Stimulated activated CD4-positive, alpha-beta T cell treated with anti-CD3 and anti-CD28 coated beads, TNF-alpha, amount 100 ng/mL, for 24 hours (primary cell): Measurements from ENCODE around the gene KCTD16.

Experiments
- DNase-seq, 3 experiments: peaks; one replicate each; pipeline ENCODE4 v3.0.0-alpha.2; 2020; ENCODE audit warnings: low read depth in 3 of 3

Gene KCTD16

GRCh38 chr5:144333336-144333920, 162.8 kb downstream of the KCTD16 start:
- DNase-seq, result no peak

- no peak for DNase-seq
Measured at GRCh38 chr5:144335561-144335960, 164.9 kb downstream of the KCTD16 start.

- DNase-seq, result no peak
Measured at GRCh38 chr5:144336191-144336961, 165.7 kb downstream of the KCTD16 start.

GRCh38 chr5:144352330-144352729, 181.7 kb downstream of the KCTD16 start:
- DNase-seq, result no peak

- no peak for DNase-seq
Measured at GRCh38 chr5:144352732-144353317, 182.2 kb downstream of the KCTD16 start.

GRCh38 chr5:144356489-144356888, 185.8 kb downstream of the KCTD16 start:
- no peak for DNase-seq

- no peak for DNase-seq
Measured at GRCh38 chr5:144361406-144361805, 190.7 kb downstream of the KCTD16 start.

GRCh38 chr5:144365885-144366284, 195.2 kb downstream of the KCTD16 start:
- no peak for DNase-seq

- no peak for DNase-seq
Measured at GRCh38 chr5:144367991-144368390, 197.3 kb downstream of the KCTD16 start.

- DNase-seq, result no peak
Measured at GRCh38 chr5:144368556-144368955, 197.9 kb downstream of the KCTD16 start.

- DNase-seq, result no peak
Measured at GRCh38 chr5:144369006-144369405, 198.3 kb downstream of the KCTD16 start.

GRCh38 chr5:144370273-144370672, 199.6 kb downstream of the KCTD16 start:
- DNase-seq, result no peak

- DNase-seq, result no peak
Measured at GRCh38 chr5:144374637-144375036, 204.0 kb downstream of the KCTD16 start.

GRCh38 chr5:144377207-144377606, 206.5 kb downstream of the KCTD16 start:
- DNase-seq, result no peak

- no peak for DNase-seq
Measured at GRCh38 chr5:144378681-144379080, 208.0 kb downstream of the KCTD16 start.

GRCh38 chr5:144385597-144385996, 214.9 kb downstream of the KCTD16 start:
- no peak for DNase-seq

GRCh38 chr5:144386315-144386714, 215.6 kb downstream of the KCTD16 start:
- DNase-seq, result no peak

- DNase-seq, result no peak
Measured at GRCh38 chr5:144390133-144390532, 219.5 kb downstream of the KCTD16 start.

- no peak for DNase-seq
Measured at GRCh38 chr5:144391044-144391443, 220.4 kb downstream of the KCTD16 start.

- DNase-seq, result no peak
Measured at GRCh38 chr5:144393641-144394435, 223.2 kb downstream of the KCTD16 start.

- no peak for DNase-seq
Measured at GRCh38 chr5:144395704-144396103, 225.0 kb downstream of the KCTD16 start.

GRCh38 chr5:144403058-144403457, 232.4 kb downstream of the KCTD16 start:
- no peak for DNase-seq
